ENCODE results near the gene BATF. TPM values are rescaled to one million over a fixed set of nuclear protein-coding genes. Genes with fewer than 3 reads are reported as not detected.

The BATF gene
- total and polyA plus RNA-seq, 2 donors (not counting 1 experiment from before 2014, with no cell fraction given), result 12.8 to 16.4 TPM

GRCh38 chr14:75591987-75592575 is 69.8 kb downstream of the BATF start:
- H3K9me3 Mint-ChIP-seq (ENCODE audit: insufficient read depth), result no peaks in the 10 kb centered on the region
- no peaks in the 10 kb centered on the region for H3K27me3 ChIP-seq (replicated peaks in 1 of 4; ENCODE audit: control extremely low read depth in 1 of 4, control insufficient read depth in 3 of 4, insufficient read depth in 4 of 4, low read length in 3 of 4)
- peaks cover 5% of the 10 kb centered on the region for H3K4me1 Mint-ChIP-seq
- no peaks in the 10 kb centered on the region for H3K27me3 Mint-ChIP-seq
- no peak overlapping the region for H3K27ac Mint-ChIP-seq
- H3K4me3 ChIP-seq (ENCODE audit: control extremely low read depth in 1 of 5, extremely low read depth in 1 of 5, insufficient read depth in 1 of 5, low read depth in 2 of 5, low read length in 4 of 5), result no peak overlapping the region
- H3K27ac ChIP-seq (ENCODE audit: low read length in 2 of 2), result no peak overlapping the region
- H3K79me2 ChIP-seq (ENCODE audit: control insufficient read depth, insufficient read depth, low read length), result no peaks in the 10 kb centered on the region
- ChIA-PET CTCF (no interaction called here), POLR2A (no interaction called here)
- no peak overlapping the region for H3K4me3 Mint-ChIP-seq
- no peak for ATAC-seq (ENCODE audit: low read depth)
- H3K4me2 ChIP-seq (replicated peaks; ENCODE audit: low read depth, low read length, poor library complexity, severe bottlenecking), result no peak overlapping the region
- H2AFZ ChIP-seq (ENCODE audit: insufficient read depth, low read depth, low read length, poor library complexity, severe bottlenecking), result no peak overlapping the region
- intact Hi-C loops (cut with micrococcal nuclease), result no loop called here
- H3K9ac ChIP-seq (ENCODE audit: low read length), result no peak overlapping the region
- no peak for TF ChIP-seq CTCF (IDR thresholded peaks at IDR 0.05)
- no peak for TF ChIP-seq EZH2 (IDR thresholded peaks at IDR 0.05; ENCODE audit: borderline replicate concordance, insufficient read depth, low read depth, low read length, poor library complexity, severe bottlenecking)
- no peak for DNase-seq
- H4K20me1 ChIP-seq (ENCODE audit: control insufficient read depth, insufficient read depth, low read length, poor library complexity, severe bottlenecking), result no peaks in the 10 kb centered on the region
- H3K9me3 ChIP-seq (ENCODE audit: control extremely low read depth in 1 of 3, control insufficient read depth in 2 of 3, insufficient read depth in 1 of 3, low read length in 2 of 3), result peaks cover 0 to 4% (median 0%) of the 10 kb centered on the region in 3 donors
- H3K36me3 ChIP-seq (replicated peaks in 1 of 2; ENCODE audit: control extremely low read depth in 1 of 2, control insufficient read depth in 1 of 2, extremely low read depth in 1 of 2, insufficient read depth in 2 of 2, low read length in 1 of 2), result no peaks in the 10 kb centered on the region
- H3K4me1 ChIP-seq (ENCODE audit: control insufficient read depth in 2 of 2, insufficient read depth in 2 of 2, low read length in 2 of 2), result no peaks in the 10 kb centered on the region

GRCh38 chr14:75595226-75595625 is 73.0 kb downstream of the BATF start:
- no peak overlapping the region for H3K4me2 ChIP-seq (replicated peaks; ENCODE audit: low read depth, low read length, poor library complexity, severe bottlenecking)
- no peak for TF ChIP-seq CTCF (IDR thresholded peaks at IDR 0.05)
- no peak for TF ChIP-seq EZH2 (IDR thresholded peaks at IDR 0.05; ENCODE audit: borderline replicate concordance, insufficient read depth, low read depth, low read length, poor library complexity, severe bottlenecking)
- CTCF ChIA-PET, result no interaction called here

More at GRCh38 chr14:75595226-75595625, 73.0 kb downstream of the BATF start:
- Histone ChIP-seq H4K20me1 (ENCODE audit: control insufficient read depth, insufficient read depth, low read length, poor library complexity, severe bottlenecking) (no peaks in the 10 kb centered on the region), H3K36me3 (replicated peaks in 1 of 2; ENCODE audit: control extremely low read depth in 1 of 2, control insufficient read depth in 1 of 2, extremely low read depth in 1 of 2, insufficient read depth in 2 of 2, low read length in 1 of 2) (no peaks in the 10 kb centered on the region), H2AFZ (ENCODE audit: insufficient read depth, low read depth, low read length, poor library complexity, severe bottlenecking) (no peak overlapping the region), H3K79me2 (ENCODE audit: control insufficient read depth, insufficient read depth, low read length) (no peaks in the 10 kb centered on the region), H3K4me1 (ENCODE audit: control insufficient read depth in 2 of 2, insufficient read depth in 2 of 2, low read length in 2 of 2) (no peaks in the 10 kb centered on the region), H3K9ac (ENCODE audit: low read length) (no peak overlapping the region), H3K9me3 (ENCODE audit: control extremely low read depth in 1 of 3, control insufficient read depth in 2 of 3, insufficient read depth in 1 of 3, low read length in 2 of 3) (peaks cover 0 to 4% (median 0%) of the 10 kb centered on the region in 3 donors), H3K27me3 (replicated peaks in 1 of 4; ENCODE audit: control extremely low read depth in 1 of 4, control insufficient read depth in 3 of 4, insufficient read depth in 4 of 4, low read length in 3 of 4) (no peaks in the 10 kb centered on the region), H3K27ac (ENCODE audit: low read length in 2 of 2) (no peak overlapping the region), H3K4me3 (ENCODE audit: control extremely low read depth in 1 of 5, extremely low read depth in 1 of 5, insufficient read depth in 1 of 5, low read depth in 2 of 5, low read length in 4 of 5) (no peak overlapping the region)
- POLR2A ChIA-PET, result no interaction called here
- H3K4me1 Mint-ChIP-seq, result peaks cover 4% of the 10 kb centered on the region
- intact Hi-C loops (cut with micrococcal nuclease), result no loop called here
- no peaks in the 10 kb centered on the region for H3K9me3 Mint-ChIP-seq (ENCODE audit: insufficient read depth)
- H3K27ac Mint-ChIP-seq, result no peak overlapping the region
- 100% methylated on average over 1 of the region's 3 CpGs for WGBS (ENCODE audit: insufficient coverage)
- no peak for DNase-seq
- H3K4me3 Mint-ChIP-seq, result no peak overlapping the region
- ATAC-seq (ENCODE audit: low read depth), result no peak
- no peaks in the 10 kb centered on the region for H3K27me3 Mint-ChIP-seq

Other genes with a start within 250 kb of the BATF start
- 103 and 104 TPM in 2 replicates for gene FOS, start 243.6 kb upstream of the BATF start, total RNA-seq
- 3,255 and 4,077 TPM in 2 replicates for gene FOS, start 243.6 kb upstream of the BATF start, polyA plus RNA-seq
- gene JDP2, start 94.4 kb upstream of the BATF start, total RNA-seq, result 17.0 and 17.9 TPM in 2 replicates
- 5.3 and 7.9 TPM in 2 replicates for gene JDP2, start 94.4 kb upstream of the BATF start, polyA plus RNA-seq
- gene FLVCR2, start 56.2 kb downstream of the BATF start, total RNA-seq, result 1.3 and 1.6 TPM in 2 replicates
- 0.31 and 0.39 TPM in 2 replicates for gene FLVCR2, start 56.2 kb downstream of the BATF start, polyA plus RNA-seq
- gene ERG28, start 138.4 kb downstream of the BATF start, total RNA-seq, result 11.7 and 13.7 TPM in 2 replicates
- gene ERG28, start 138.4 kb downstream of the BATF start, polyA plus RNA-seq, result 4.3 and 4.9 TPM in 2 replicates
- gene TTLL5, start 138.8 kb downstream of the BATF start, total RNA-seq, result 47.0 and 50.9 TPM in 2 replicates
- 10.9 and 11.2 TPM in 2 replicates for gene TTLL5, start 138.8 kb downstream of the BATF start, polyA plus RNA-seq

Data from B cell (primary cell).